Psoas muscle (tissue), 8 donors: ENCODE data around the gene SRSF6. TPM values are rescaled to one million over a fixed set of nuclear protein-coding genes. Genes with fewer than 3 reads are reported as not detected.
A peak's percentile ranks its signal among the peaks of the same experiment; 100 is the strongest.

Experiments
- ATAC-seq, 4 donors: fragments of 200-7000 bp; cut with Tn5 transposase; one replicate each; pipeline ENCODE4 v1.9.1; 2020; ENCODE audit warnings: moderate library complexity in 3 of 4, mild to moderate bottlenecking in 2 of 4
- DNase-seq, 2 donors: peaks; one replicate each; pipeline ENCODE4 v3.0.0-alpha.2; 2020
- H3K27ac ChIP-seq: fragments of 200-600 bp; one replicate; pipeline ENCODE4 v1.8.0; 2022
- H3K27me3 ChIP-seq, 3 donors: fragments of 200-600 bp in 1 of 3; one replicate each; pipeline versions ENCODE4 v1.6.1 to v1.8.0; 2013 to 2022; ENCODE audit warnings: low read length in 2 of 3, mild to moderate bottlenecking in 2 of 3, moderate library complexity in 1 of 3; ENCODE audit not compliant: insufficient read depth in 3 of 3
- H3K36me3 ChIP-seq, 2 donors: fragments of 200-600 bp in 1 of 2; one replicate each; pipeline versions ENCODE4 v1.6.1 to v1.8.0; 2013 to 2022; ENCODE audit warnings: low read depth in 1 of 2, mild to moderate bottlenecking in 1 of 2, moderate library complexity in 1 of 2; ENCODE audit not compliant: insufficient read depth in 1 of 2
- H3K4me1 ChIP-seq: fragments of 200-600 bp; one replicate; pipeline ENCODE4 v1.8.0; 2022
- H3K4me3 ChIP-seq: fragments of 200-600 bp; one replicate; pipeline ENCODE4 v1.8.0; 2022; ENCODE audit warnings: mild to moderate bottlenecking
- H3K9me3 ChIP-seq: fragments of 200-600 bp; one replicate; pipeline ENCODE4 v1.8.0; 2022
- CTCF ChIP-seq: fragments of 200-600 bp; IDR thresholded peaks from one replicate; pipeline ENCODE4 v1.8.0; 2022; ENCODE audit warnings: antibody characterized with exemption
- WGBS, 3 donors: extraction: QIAGEN DNeasy Blood & Tissue Kit; methylation state at CpG; one replicate each; pipeline versions ENCODE4 v1.1.6 to v1.1.7; 2013; 5-methylcytosine and 5-hydroxymethylcytosine counted together
- intact Hi-C, 2 donors: fragments of 100-400 bp; cut with DNase I; formaldehyde crosslinking; loops; one replicate each; pipeline versions ENCODE4 v1.11.0 to v1.14.2; 2022
- polyA plus RNA-seq, 3 donors: library from polyadenylated mRNA; stranded (reverse); fragments of 200-250 nt; gene quantifications; one replicate each; pipeline ENCODE4 v1.2.3, GENCODE V29; 2013
- total RNA-seq, 4 donors: library from RNA; stranded (reverse); fragmentation: NEBNext Ultra II Directional in 2 of 4; extraction: Animal tissue kit (Norgen Biotek cat#: 25700) in 2 of 4; gene quantifications; one replicate each; pipeline versions ENCODE4 v1.2.1 to v1.2.4, GENCODE V29; 2021 to 2023
- donor health status: healthy with polysubstance abuse.
- donor health status: DM: no; HTN: no; CAD: no; lungs with moderate emphysema.
- donor health status: Bipolar disorder and iron deficiency.
- donor health status: healthy.
- donor health status: DM: yes; HTN: yes; CAD: no.
- donor health status: DM: no; HTN: no; CAD: no.
- donor health status: DM: no; HTN: no; CAD: no.
- donor health status: DM: yes; HTN: yes; CAD: no.

SRSF6 gene
- total and polyA plus RNA-seq, 7 donors, result 26.3 to 76.9 (median 38.9) TPM

- 97 to 100% (median 97%) methylated on average over 1 of the region's 1 CpG for WGBS, 3 donors
Measured at GRCh38 chr20:43467589-43467988, 9.9 kb downstream of the SRSF6 start.

GRCh38 chr20:43472671-43473380 is 15.1 kb downstream of the SRSF6 start:
- ATAC-seq (no peak), DNase-seq (no peak)
- WGBS, 3 donors, result 81 to 82% (median 81%) methylated on average over 11 of the region's 11 CpGs
- no peak for TF ChIP-seq CTCF
- Histone ChIP-seq H3K27me3 (no peaks in the 10 kb centered on the region), H3K36me3 (peaks cover 0 to 50% of the 10 kb centered on the region in 2 donors), H3K4me1 (no peaks in the 10 kb centered on the region), H3K9me3 (no peaks in the 10 kb centered on the region), H3K27ac (no peak overlapping the region), H3K4me3 (no peak overlapping the region)
- intact Hi-C loops, result no loop called here

More at GRCh38 chr20:43467589-43467988, 9.9 kb downstream of the SRSF6 start:
- intact Hi-C loops, result no loop called here
- no peak for TF ChIP-seq CTCF
- ATAC-seq (no peak), DNase-seq (no peak)
- Histone ChIP-seq H3K9me3 (no peaks in the 10 kb centered on the region), H3K27ac (no peak overlapping the region), H3K27me3 (no peaks in the 10 kb centered on the region), H3K4me1 (peaks cover 14% of the 10 kb centered on the region), H3K4me3 (no peak overlapping the region), H3K36me3 (peaks cover 10 to 94% of the 10 kb centered on the region in 2 donors)

- intact Hi-C loops, result no loop called here
- Histone ChIP-seq H3K27ac (no peak overlapping the region), H3K4me3 (no peak overlapping the region), H3K27me3 (no peaks in the 10 kb centered on the region), H3K36me3 (peaks cover 0 to 45% of the 10 kb centered on the region in 2 donors), H3K9me3 (no peaks in the 10 kb centered on the region), H3K4me1 (no peaks in the 10 kb centered on the region)
- WGBS, 3 donors, result 95 to 99% (median 95%) methylated on average over 4 of the region's 4 CpGs
- DNase-seq, result no peak
- no peak for ATAC-seq
- TF ChIP-seq CTCF, result no peak
Measured at GRCh38 chr20:43473381-43473704, 15.6 kb downstream of the SRSF6 start.

GRCh38 chr20:43477193-43477592 is 19.5 kb downstream of the SRSF6 start:
- TF ChIP-seq CTCF, result no peak
- no peak for DNase-seq
- H3K27me3 ChIP-seq, result no peaks in the 10 kb centered on the region
- H3K4me3 ChIP-seq, result no peak overlapping the region
- peak in 1 of 4 donors; percentile 18 for ATAC-seq
- 27 to 44% (median 37%) methylated on average over 3 of the region's 3 CpGs for whole genome bisulfite sequencing, 3 donors
- H3K9me3 ChIP-seq, result no peaks in the 10 kb centered on the region
- peaks cover 0 to 12% of the 10 kb centered on the region in 2 donors for H3K36me3 ChIP-seq
- no peak overlapping the region for H3K27ac ChIP-seq
- intact Hi-C loops, result no loop called here
- H3K4me1 ChIP-seq, result no peaks in the 10 kb centered on the region

- no peaks in the 10 kb centered on the region for H3K27me3 ChIP-seq
- intact Hi-C loops, result no loop called here
- no peak overlapping the region for H3K4me3 ChIP-seq
- no peak for ATAC-seq
- H3K36me3 ChIP-seq, result peaks cover 0 to 8% of the 10 kb centered on the region in 2 donors
- DNase-seq, result no peak
- WGBS, 3 donors, result 43 to 50% (median 44%) methylated on average over 4 of the region's 4 CpGs
- H3K9me3 ChIP-seq, result no peaks in the 10 kb centered on the region
- TF ChIP-seq CTCF, result no peak
- H3K27ac ChIP-seq, result no peak overlapping the region
- no peaks in the 10 kb centered on the region for H3K4me1 ChIP-seq
Measured at GRCh38 chr20:43477619-43478018, 19.9 kb downstream of the SRSF6 start.
